Smooth muscle cell (in vitro differentiated cells): Measurements from ENCODE around the gene MTMR1. TPM values are rescaled to one million over a fixed set of nuclear protein-coding genes. Genes with fewer than 3 reads are reported as not detected.
A peak's percentile ranks its signal among the peaks of the same experiment; 100 is the strongest.

Experiments
- DNase-seq: peaks from one replicate; lab custom pipeline; 2025; ENCODE audit not compliant: unreplicated experiment; lab: John Stamatoyannopoulos, UW
- H2AFZ ChIP-seq: fragments of 200-600 bp; sonication (generic); 2 replicates; pipeline ENCODE4 v1.6.0; 2016; ENCODE audit warnings: antibody characterized with exemption, low read depth, mild to moderate bottlenecking
- H3F3A ChIP-seq: fragments of 200-600 bp; sonication (generic); 2 replicates; pipeline ENCODE4 v1.6.0; 2017; ENCODE audit warnings: antibody characterized with exemption, low read depth
- H3K27ac ChIP-seq: fragments of 200-600 bp; sonication (generic); 2 replicates; pipeline ENCODE4 v1.5.1; 2016; ENCODE audit warnings: low read depth, mild to moderate bottlenecking
- H3K27me3 ChIP-seq: fragments of 200-600 bp; sonication (generic); 2 replicates; pipeline ENCODE4 v1.6.1; 2016; ENCODE audit warnings: low read depth, mild to moderate bottlenecking
- H3K36me3 ChIP-seq: fragments of 200-600 bp; sonication (generic); 2 replicates; pipeline ENCODE4 v1.5.1; 2016; ENCODE audit warnings: low read depth
- H3K4me1 ChIP-seq: fragments of 200-600 bp; sonication (generic); 2 replicates; pipeline ENCODE4 v1.5.1; 2016; ENCODE audit warnings: low read depth
- H3K4me2 ChIP-seq: fragments of 200-600 bp; sonication (generic); 2 replicates; pipeline ENCODE4 v1.6.0; 2016; ENCODE audit warnings: mild to moderate bottlenecking
- H3K4me3 ChIP-seq: fragments of 200-600 bp; sonication (generic); 2 replicates; pipeline ENCODE4 v1.5.1; 2016; ENCODE audit warnings: mild to moderate bottlenecking
- H3K79me2 ChIP-seq: fragments of 200-600 bp; sonication (generic); 2 replicates; pipeline ENCODE4 v1.6.0; 2016; ENCODE audit warnings: low read depth, mild to moderate bottlenecking
- H3K9ac ChIP-seq: fragments of 200-600 bp; sonication (generic); 2 replicates; pipeline ENCODE4 v1.6.0; 2016; ENCODE audit warnings: low read depth
- H3K9me3 ChIP-seq: fragments of 200-600 bp; sonication (generic); replicated peaks from 2 replicates; pipeline ENCODE4 v1.5.1; 2016; ENCODE audit warnings: low read depth
- H4K20me1 ChIP-seq: fragments of 200-600 bp; sonication (generic); 2 replicates; pipeline ENCODE4 v1.6.0; 2016; ENCODE audit warnings: low read depth
- CTCF ChIP-seq: fragments of 200-600 bp; sonication (generic); IDR thresholded peaks from 2 replicates; pipeline ENCODE4 v1.5.1; 2017; ENCODE audit warnings: borderline replicate concordance, mild to moderate bottlenecking, antibody characterized with exemption; ENCODE audit not compliant: insufficient read depth, poor library complexity, severe bottlenecking
- WGBS: methylation state at CpG from one replicate; pipeline ENCODE4 v1.1.7; 2016; ENCODE audit warnings: low lambda C conversion rate; 5-methylcytosine and 5-hydroxymethylcytosine counted together
- polyA plus RNA-seq: library from polyadenylated mRNA; unstranded; fragments of >200 nt; fragmentation: Nextera tagmentation; extraction: Ambion mirVana; gene quantifications from 2 replicates; pipeline ENCODE4 v1.2.1, GENCODE V29; 2016
- total RNA-seq: library from RNA; depleted of rRNA; stranded (reverse); fragments of >200 nt; gene quantifications from 2 replicates; pipeline ENCODE4 v1.2.3, GENCODE V29; 2014

MTMR1 gene
- total RNA-seq (13.8 and 15.6 TPM in 2 replicates), polyA plus RNA-seq (10.1 and 19.0 TPM in 2 replicates)

DNA sequence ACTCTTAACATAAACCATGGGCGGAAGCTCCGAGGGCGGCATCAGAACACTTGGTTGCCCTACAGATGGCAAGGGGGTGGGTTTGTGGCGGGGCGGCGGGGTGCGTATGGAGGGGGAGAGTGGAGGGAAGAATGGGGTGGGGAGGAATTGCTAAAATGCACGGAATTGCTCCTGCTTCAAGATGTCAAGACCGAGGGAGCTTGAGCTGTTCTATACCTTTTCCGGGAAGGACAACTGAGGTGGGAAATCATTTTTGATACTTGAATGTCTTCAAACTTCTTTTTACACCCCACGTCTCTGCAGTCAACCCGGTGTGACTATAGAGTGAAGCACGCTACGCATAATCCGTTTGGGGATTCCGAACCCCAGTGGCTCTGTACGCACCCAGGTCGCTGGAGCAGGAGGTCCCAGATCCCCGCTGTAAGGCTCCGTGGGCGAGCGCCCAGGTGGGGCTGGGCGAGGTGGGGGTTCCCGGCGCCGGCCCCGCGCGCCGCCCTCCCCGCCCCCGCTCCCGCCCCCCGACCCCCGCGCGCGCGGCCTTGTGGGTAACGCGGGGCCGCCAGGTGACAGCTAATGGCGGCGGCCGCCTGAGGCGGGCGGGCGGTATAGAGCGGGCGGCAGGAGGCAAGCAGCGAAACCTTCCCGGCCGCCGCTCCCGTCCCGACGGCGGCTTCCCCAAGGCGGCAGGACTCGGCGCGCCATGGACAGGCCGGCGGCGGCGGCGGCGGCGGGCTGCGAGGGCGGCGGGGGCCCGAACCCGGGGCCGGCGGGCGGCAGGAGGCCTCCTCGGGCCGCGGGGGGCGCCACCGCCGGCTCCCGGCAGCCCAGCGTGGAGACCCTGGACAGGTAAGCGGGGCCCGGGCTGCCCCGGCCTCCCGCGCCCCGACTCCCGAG is at the start of gene MTMR1:
TSS of gene MTMR1 (plus strand) at position 566 of the 894 bp plus-strand sequence. CDS start at position 701, 135 bp downstream.
- peak within 1 kb of the TSS; percentile 93 for H3K27ac ChIP-seq
- no peaks in the 10 kb centered on the region for H3K27me3 ChIP-seq
- H3K4me3 ChIP-seq: peak within 1 kb of the TSS; percentile 57
- WGBS: 42% methylated on average over 39 of the region's 92 CpGs
- no peak for TF ChIP-seq CTCF
- H3K4me1 ChIP-seq: peaks cover 3% of the 10 kb centered on the region
- H4K20me1 ChIP-seq: no peaks in the 10 kb centered on the region
- H3K79me2 ChIP-seq: peaks cover 5% of the 10 kb centered on the region
- H2AFZ ChIP-seq: no peak within 1 kb of the TSS
- H3K9me3 ChIP-seq: no peaks in the 10 kb centered on the region
- DNase-seq: no peak
- peak within 1 kb of the TSS; percentile 86 for H3K9ac ChIP-seq
- H3K4me2 ChIP-seq: peak within 1 kb of the TSS; percentile 90
- H3K36me3 ChIP-seq: no peaks in the 10 kb centered on the region
- H3F3A ChIP-seq: no peaks in the 10 kb centered on the region

- DNase-seq: no peak
- no peak overlapping the region for H3K27ac ChIP-seq
- no peak overlapping the region for H3K4me2 ChIP-seq
- H3K27me3 ChIP-seq: no peaks in the 10 kb centered on the region
- no peaks in the 10 kb centered on the region for H3K36me3 ChIP-seq
- H3K4me3 ChIP-seq: no peak overlapping the region
- H3K79me2 ChIP-seq: no peaks in the 10 kb centered on the region
- H3K9ac ChIP-seq: no peak overlapping the region
- peaks cover 4% of the 10 kb centered on the region for H3K9me3 ChIP-seq
- no peaks in the 10 kb centered on the region for H4K20me1 ChIP-seq
- 87% methylated on average over 2 of the region's 2 CpGs for WGBS
- no peaks in the 10 kb centered on the region for H3K4me1 ChIP-seq
- TF ChIP-seq CTCF: no peak
- H2AFZ ChIP-seq: no peak overlapping the region
- H3F3A ChIP-seq: no peaks in the 10 kb centered on the region
Observed at GRCh38 chrX:150643958-150644357, 49.2 kb upstream of the MTMR1 start.

GRCh38 chrX:150644422-150644821 is 48.8 kb upstream of the MTMR1 start:
- TF ChIP-seq CTCF: no peak
- Histone ChIP-seq H2AFZ (no peak overlapping the region), H3K4me1 (no peaks in the 10 kb centered on the region), H3K4me3 (no peak overlapping the region), H3K27me3 (no peaks in the 10 kb centered on the region), H3K9ac (no peak overlapping the region), H3F3A (no peaks in the 10 kb centered on the region), H4K20me1 (no peaks in the 10 kb centered on the region), H3K79me2 (no peaks in the 10 kb centered on the region), H3K4me2 (no peak overlapping the region), H3K9me3 (peaks cover 7% of the 10 kb centered on the region), H3K27ac (no peak overlapping the region), H3K36me3 (no peaks in the 10 kb centered on the region)
- no peak for DNase-seq
- 63% methylated on average over 4 of the region's 4 CpGs for WGBS
